ENCODE data around the gene KRI1.
"Not testable (repeated sequence)": the region's sequence is repeated elsewhere in the genome, so short reads cannot be mapped to it uniquely, and the experiment has no call there.

KRI1 gene

DNA sequence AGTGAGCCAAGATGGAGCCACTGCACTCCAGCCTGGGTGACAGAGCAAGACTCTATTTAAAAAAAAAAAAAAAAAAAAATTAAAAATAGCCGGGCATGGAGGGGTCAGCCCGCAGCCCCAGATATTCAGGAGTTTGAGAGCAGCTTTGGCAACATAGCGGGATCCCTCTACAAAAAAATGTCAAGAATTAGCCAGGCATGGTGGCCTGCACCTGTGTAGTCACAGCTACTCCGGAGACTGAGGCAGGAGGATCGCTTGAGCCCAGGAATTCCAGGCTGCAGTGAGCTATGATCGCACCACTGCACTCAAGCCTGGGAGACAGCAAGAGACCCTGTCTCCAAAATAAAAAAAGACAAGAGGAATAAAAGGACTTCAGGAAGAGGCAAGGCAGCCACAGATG, 20.6 kb upstream of the KRI1 start:
- TF ChIP-seq CTCF (IDR thresholded peaks at IDR 0.05; ENCODE audit: extremely low read depth, missing control alignments): no peak
- DNase-seq (ENCODE audit: low spot score): no peak

DNA sequence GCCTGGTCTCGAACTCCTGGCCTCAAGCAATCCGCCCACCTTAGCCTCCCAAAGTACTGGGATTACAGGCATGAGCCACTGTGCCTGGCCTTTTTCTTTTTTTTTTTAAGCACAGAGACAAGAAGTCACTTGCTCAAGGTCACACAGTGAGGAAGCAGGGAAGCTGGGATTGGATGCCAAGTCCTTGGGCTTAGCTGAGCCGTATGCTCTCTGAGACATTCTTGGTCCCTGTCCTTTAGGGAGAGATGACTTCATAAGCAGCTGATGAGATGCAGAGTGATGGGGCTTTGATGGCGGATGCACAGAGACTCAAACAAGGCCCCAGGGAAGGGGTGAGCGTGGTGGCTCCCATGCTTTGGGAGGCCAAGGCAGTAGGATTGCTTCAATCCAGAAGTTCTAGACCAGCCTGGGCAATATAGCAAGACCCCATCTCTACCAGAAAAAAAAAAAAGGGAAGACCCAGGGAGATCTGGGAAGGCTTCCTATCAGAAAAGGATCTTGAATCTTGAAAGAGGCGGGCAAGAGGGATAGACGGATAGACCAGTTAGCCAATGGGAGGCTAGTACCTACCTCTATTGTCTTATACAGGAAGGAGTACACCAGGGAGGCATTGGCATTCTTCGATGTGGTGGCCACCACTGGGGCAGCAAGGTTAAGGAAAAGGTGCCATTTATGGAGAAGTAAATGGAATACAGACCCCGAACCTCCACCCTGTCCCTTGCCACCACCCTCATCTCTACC, 17.4 kb upstream of the KRI1 start:
- no peak for DNase-seq (ENCODE audit: low spot score)
- TF ChIP-seq CTCF (IDR thresholded peaks at IDR 0.05; ENCODE audit: extremely low read depth, missing control alignments): no peak

DNA sequence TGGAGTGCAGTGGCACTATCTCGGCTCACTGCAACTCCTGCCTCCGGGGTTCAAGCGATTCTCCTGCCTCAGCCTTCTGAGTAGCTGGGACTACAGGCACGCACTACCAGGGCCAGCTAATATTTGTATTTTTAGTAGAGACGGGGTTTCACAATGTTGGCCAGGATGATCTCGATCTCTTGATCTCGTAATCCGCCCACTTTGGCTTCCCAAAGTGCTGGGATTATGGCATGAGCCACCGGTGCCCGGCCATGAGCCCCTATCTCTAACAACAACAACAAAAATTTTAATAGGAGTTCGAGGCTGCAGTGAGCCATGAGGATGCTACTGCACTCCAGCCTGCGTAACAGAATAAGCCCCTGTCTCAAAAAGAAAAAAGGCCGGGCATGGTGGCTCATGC, 16.3 kb upstream of the KRI1 start:
- no peak for TF ChIP-seq CTCF (IDR thresholded peaks at IDR 0.05; ENCODE audit: extremely low read depth, missing control alignments)
- DNase-seq (ENCODE audit: low spot score): no peak

- DNase-seq (ENCODE audit: low spot score): peak; percentile 80
- peak; percentile 99 for TF ChIP-seq CTCF (IDR thresholded peaks at IDR 0.05; ENCODE audit: extremely low read depth, missing control alignments)
Observed at GRCh38 chr19:10580979-10581631, 15.3 kb upstream of the KRI1 start.

- TF ChIP-seq CTCF (IDR thresholded peaks at IDR 0.05; ENCODE audit: extremely low read depth, missing control alignments): no peak
- no peak for DNase-seq (ENCODE audit: low spot score)
Observed at GRCh38 chr19:10577951-10578350, 12.1 kb upstream of the KRI1 start.

DNA sequence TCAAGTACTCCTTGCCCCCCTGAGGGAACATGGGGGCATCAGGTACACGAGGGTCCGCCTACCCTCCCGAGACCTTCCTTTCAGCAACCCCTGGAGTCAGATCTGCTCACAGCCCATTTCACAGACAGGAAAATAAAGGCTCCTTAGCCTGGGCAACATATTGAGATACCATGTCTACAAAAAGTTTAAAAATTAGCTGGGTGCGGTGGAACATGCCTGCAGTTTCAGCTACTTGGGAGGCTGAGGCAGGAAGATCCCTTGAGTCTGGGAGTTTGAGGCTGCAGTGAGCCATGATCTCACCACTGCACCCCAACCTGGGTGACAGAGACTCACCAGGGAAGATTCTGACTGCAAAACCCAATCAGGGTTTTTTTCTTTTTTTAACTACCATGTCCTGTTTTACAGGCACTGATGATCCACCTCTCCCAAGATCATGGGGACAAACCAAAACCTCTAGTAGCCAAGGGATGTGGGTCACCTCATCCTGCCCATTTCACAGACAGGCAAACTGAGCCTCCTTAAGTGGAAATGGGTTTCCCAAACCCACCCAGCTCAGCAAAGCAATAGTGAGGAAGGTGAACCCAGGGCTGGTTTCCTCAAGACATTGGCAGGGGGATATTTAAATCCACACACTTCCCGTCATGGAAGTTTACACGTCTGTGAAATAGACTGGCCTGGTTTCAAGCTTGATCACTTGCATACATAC, 9.4 kb upstream of the KRI1 start:
- no peak for DNase-seq (ENCODE audit: low spot score)
- no peak for TF ChIP-seq CTCF (IDR thresholded peaks at IDR 0.05; ENCODE audit: extremely low read depth, missing control alignments)

GRCh38 chr19:10574462-10574861, 8.7 kb upstream of the KRI1 start:
- TF ChIP-seq CTCF (IDR thresholded peaks at IDR 0.05; ENCODE audit: extremely low read depth, missing control alignments): no peak
- DNase-seq (ENCODE audit: low spot score): no peak

GRCh38 chr19:10573793-10574192, 8.0 kb upstream of the KRI1 start:
- DNase-seq (ENCODE audit: low spot score): not testable (repeated sequence)
